ENCODE measurements around the gene ZNF212. TPM values are rescaled to one million over a fixed set of nuclear protein-coding genes. Genes with fewer than 3 reads are reported as not detected.
A peak's percentile ranks its signal among the peaks of the same experiment; 100 is the strongest.

Gene ZNF212
- total and polyA plus RNA-seq, 9 of the 15 experiments (the other 6 are each of a cell fraction or from before 2014, with no cell fraction given) = 1.8 to 21.4 (median 7.2) TPM

GRCh38 chr7:149261829-149262617 lies 22.6 kb downstream of the ZNF212 start, which contains the start of gene ZNF783 (continued):
- peak; percentile 89 for TF ChIP-seq SAFB (IDR thresholded peaks at IDR 0.05; ENCODE audit: borderline replicate concordance, low read depth, low read length)
- peak; percentile 73 for TF ChIP-seq CTBP1 (IDR thresholded peaks at IDR 0.05; ENCODE audit: borderline replicate concordance)
- no peak for TF ChIP-seq ZNF280B (CRISPR knock-in tag; IDR thresholded peaks at IDR 0.05)
- TF ChIP-seq NR2C2 (CRISPR knock-in tag; IDR thresholded peaks at IDR 0.05) = peak; percentile 72; the same call in 1 of the 2 replicates
- TF ChIP-seq NR2C2 (tag; IDR thresholded peaks at IDR 0.05) = peak; percentile 73
- TF ChIP-seq GTF2A2 (tag; IDR thresholded peaks at IDR 0.05) = no peak
- 0 out of 2 replicates have a peak, but pooled peaks have one; percentile 40 for TF ChIP-seq E2F5 (CRISPR knock-in tag; IDR thresholded peaks at IDR 0.05)
- TF ChIP-seq ARID2 (IDR thresholded peaks at IDR 0.05) = no peak
- TF ChIP-seq HIVEP1 (CRISPR knock-in tag; IDR thresholded peaks at IDR 0.05) = no peak
- TF ChIP-seq ERF (CRISPR knock-in tag; IDR thresholded peaks at IDR 0.05) = 0 out of 2 replicates have a peak, but pooled peaks have one; percentile 61
- TF ChIP-seq HDAC1 (IDR thresholded peaks at IDR 0.05) = no peak; a peak in 1 of 4 replicates
- no peak for TF ChIP-seq CHD7 (IDR thresholded peaks at IDR 0.05; ENCODE audit: low read depth, low read length)
- no peak for TF ChIP-seq ETV5 (CRISPR knock-in tag; IDR thresholded peaks at IDR 0.05; ENCODE audit: low read depth)
- peak; percentile 19; the same call in 1 of the 2 replicates for TF ChIP-seq GABPB1 (CRISPR knock-in tag; IDR thresholded peaks at IDR 0.05)

Data from K562 (cell line).